ENCODE results near the gene POLR2C. TPM values are rescaled to one million over a fixed set of nuclear protein-coding genes. Genes with fewer than 3 reads are reported as not detected.

POLR2C gene
- total and polyA plus RNA-seq, 10 of the 15 experiments (the other 5 are each of a cell fraction or from before 2014, with no cell fraction given): 26.9 to 93.0 (median 57.8) TPM

DNA sequence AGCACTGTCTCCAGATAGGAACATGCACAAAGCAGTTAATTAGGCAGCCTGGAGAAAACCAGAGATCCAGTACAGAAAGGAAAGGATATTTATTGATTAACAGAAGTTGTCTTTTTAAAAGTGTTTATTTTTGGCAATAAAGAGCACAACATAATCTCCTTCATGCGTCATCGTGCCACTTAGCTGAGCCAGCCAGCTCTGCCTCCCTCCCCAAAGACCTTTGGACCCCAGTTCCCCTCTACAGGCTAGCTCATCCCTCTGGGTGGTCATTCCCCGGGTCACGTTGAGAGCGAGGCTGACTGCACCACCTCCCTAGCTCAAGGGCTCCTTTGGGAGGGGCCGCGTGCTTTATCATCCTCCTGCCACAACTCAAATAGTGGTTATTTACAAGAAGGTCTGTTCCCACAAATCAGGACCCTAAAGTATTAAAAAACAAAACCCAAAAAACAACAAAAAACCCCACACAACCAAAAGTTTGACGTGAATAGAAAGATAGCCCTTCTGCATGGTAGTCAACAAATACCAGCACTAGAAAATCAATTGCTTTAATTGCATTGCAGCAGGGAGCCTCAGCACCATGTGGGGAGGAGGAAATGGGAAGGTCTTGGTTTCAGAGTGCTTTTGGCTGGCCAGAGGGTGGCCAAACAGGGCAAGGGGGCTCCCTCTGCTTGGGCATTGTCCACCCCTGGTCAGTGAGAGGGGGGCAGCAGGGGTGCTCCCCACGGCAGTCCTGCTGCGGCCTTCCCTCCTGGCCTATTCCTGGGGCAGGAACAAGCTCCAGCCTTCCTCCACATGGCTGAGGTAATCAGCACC lies 9.6 kb downstream of the POLR2C start:
- no peak for FAIRE-seq
- Histone ChIP-seq H3K4me1 (ENCODE audit: control insufficient read depth, insufficient read depth, low read length) (peaks cover 9% of the 10 kb centered on the region), H3K36me3 (ENCODE audit: control insufficient read depth in 2 of 2, insufficient read depth in 2 of 2, low read length in 1 of 2) (peaks cover 21 to 31% of the 10 kb centered on the region in 2 experiments), H2AFZ (ENCODE audit: control insufficient read depth, low read depth, low read length) (no peak overlapping the region), H4K20me1 (ENCODE audit: control insufficient read depth, insufficient read depth) (no peaks in the 10 kb centered on the region), H3K9me3 (replicated peaks; ENCODE audit: control insufficient read depth, insufficient read depth, low read length) (no peaks in the 10 kb centered on the region), H3K27me3 (replicated peaks in 1 of 2; ENCODE audit: control insufficient read depth in 2 of 2, insufficient read depth in 2 of 2, low read length in 1 of 2) (no peaks in the 10 kb centered on the region), H3K4me3 (no peak overlapping the region), H3K4me2 (ENCODE audit: control insufficient read depth, insufficient read depth) (no peak overlapping the region), H3K9ac (ENCODE audit: control insufficient read depth, insufficient read depth, low read length) (no peak overlapping the region), H3K27ac (ENCODE audit: control insufficient read depth, insufficient read depth) (no peak overlapping the region), H3K79me2 (ENCODE audit: control insufficient read depth, insufficient read depth, low read length) (no peaks in the 10 kb centered on the region)
- DNase-seq (ENCODE audit: low read depth, low spot score): no peak
- WGBS (ENCODE audit: insufficient coverage, insufficient replicate concordance, low lambda C conversion rate, missing lambda C conversion rate): 84% methylated on average over 10 of the region's 10 CpGs
- TF ChIP-seq ZBED1 (IDR thresholded peaks at IDR 0.05; ENCODE audit: borderline replicate concordance): no peak
- TF ChIP-seq, protein P1, sequence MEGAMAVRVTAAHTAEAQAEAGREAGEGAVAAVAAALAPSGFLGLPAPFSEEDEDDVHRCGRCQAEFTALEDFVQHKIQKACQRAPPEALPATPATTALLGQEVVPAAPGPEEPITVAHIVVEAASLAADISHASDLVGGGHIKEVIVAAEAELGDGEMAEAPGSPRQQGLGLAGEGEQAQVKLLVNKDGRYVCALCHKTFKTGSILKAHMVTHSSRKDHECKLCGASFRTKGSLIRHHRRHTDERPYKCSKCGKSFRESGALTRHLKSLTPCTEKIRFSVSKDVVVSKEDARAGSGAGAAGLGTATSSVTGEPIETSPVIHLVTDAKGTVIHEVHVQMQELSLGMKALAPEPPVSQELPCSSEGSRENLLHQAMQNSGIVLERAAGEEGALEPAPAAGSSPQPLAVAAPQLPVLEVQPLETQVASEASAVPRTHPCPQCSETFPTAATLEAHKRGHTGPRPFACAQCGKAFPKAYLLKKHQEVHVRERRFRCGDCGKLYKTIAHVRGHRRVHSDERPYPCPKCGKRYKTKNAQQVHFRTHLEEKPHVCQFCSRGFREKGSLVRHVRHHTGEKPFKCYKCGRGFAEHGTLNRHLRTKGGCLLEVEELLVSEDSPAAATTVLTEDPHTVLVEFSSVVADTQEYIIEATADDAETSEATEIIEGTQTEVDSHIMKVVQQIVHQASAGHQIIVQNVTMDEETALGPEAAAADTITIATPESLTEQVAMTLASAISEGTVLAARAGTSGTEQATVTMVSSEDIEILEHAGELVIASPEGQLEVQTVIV (IDR thresholded peaks at IDR 0.05; ENCODE audit: borderline replicate concordance, partially characterized antibody): no peak
- TF ChIP-seq RUNX3 (IDR thresholded peaks at IDR 0.05; ENCODE audit: low read length): no peak
- no peak for TF ChIP-seq STAT3 (IDR thresholded peaks at IDR 0.05; ENCODE audit: low read depth, low read length)
- 0 out of 2 replicates have a peak, but pooled peaks have one; percentile 6 for TF ChIP-seq MTA3 (IDR thresholded peaks at IDR 0.05; ENCODE audit: borderline replicate concordance, low read length)
- TF ChIP-seq MYB (IDR thresholded peaks at IDR 0.05; ENCODE audit: borderline replicate concordance, low read depth, low read length): no peak
- no peak for TF ChIP-seq IRF4 (IDR thresholded peaks at IDR 0.05; ENCODE audit: low read depth, low read length)
- TF ChIP-seq, protein P2, sequence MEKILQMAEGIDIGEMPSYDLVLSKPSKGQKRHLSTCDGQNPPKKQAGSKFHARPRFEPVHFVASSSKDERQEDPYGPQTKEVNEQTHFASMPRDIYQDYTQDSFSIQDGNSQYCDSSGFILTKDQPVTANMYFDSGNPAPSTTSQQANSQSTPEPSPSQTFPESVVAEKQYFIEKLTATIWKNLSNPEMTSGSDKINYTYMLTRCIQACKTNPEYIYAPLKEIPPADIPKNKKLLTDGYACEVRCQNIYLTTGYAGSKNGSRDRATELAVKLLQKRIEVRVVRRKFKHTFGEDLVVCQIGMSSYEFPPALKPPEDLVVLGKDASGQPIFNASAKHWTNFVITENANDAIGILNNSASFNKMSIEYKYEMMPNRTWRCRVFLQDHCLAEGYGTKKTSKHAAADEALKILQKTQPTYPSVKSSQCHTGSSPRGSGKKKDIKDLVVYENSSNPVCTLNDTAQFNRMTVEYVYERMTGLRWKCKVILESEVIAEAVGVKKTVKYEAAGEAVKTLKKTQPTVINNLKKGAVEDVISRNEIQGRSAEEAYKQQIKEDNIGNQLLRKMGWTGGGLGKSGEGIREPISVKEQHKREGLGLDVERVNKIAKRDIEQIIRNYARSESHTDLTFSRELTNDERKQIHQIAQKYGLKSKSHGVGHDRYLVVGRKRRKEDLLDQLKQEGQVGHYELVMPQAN (conservative IDR thresholded peaks at IDR 0.05): no peak
- in situ Hi-C loops (cut with MboI): no loop called here
- BruUV-seq (replicated peaks): no TSS peak
- SMC1A ChIA-PET (ENCODE audit: uncharacterized antibody, unreplicated experiment): no interaction called here
- RAD21 ChIA-PET (ENCODE audit: unreplicated experiment): no interaction called here
- intact Hi-C loops (cut with micrococcal nuclease; ENCODE audit: unreplicated experiment): no loop called here
- no peak for ATAC-seq
- CTCF ChIA-PET: interaction anchor here (1.5 kb wide), 1 partner anchor 48 kb away, joined by 5 read pairs; no protein-coding TSS in a partner anchor
- POLR2A ChIA-PET: interaction anchor here (1.0 kb wide), 1 partner anchor 56 kb away, joined by 3 read pairs; no protein-coding TSS in a partner anchor
